Esophagus squamous epithelium (tissue), 5 donors: ENCODE measurements around the gene SLC17A2. TPM values are rescaled to one million over a fixed set of nuclear protein-coding genes. Genes with fewer than 3 reads are reported as not detected.
A peak's percentile ranks its signal among the peaks of the same experiment; 100 is the strongest.

Experiments used
- DNase-seq: peaks from one replicate; lab custom pipeline; 2025; lab: John Stamatoyannopoulos, UW
- H3K27ac ChIP-seq, 4 donors: fragments of 200-600 bp; sonication (generic); one replicate each; pipeline ENCODE4 v1.5.1; 2016 to 2019; ENCODE audit warnings: mild to moderate bottlenecking in 1 of 4
- H3K27me3 ChIP-seq, 4 donors: fragments of 200-600 bp; sonication (generic); 1 replicate in 3 of 4; 2 replicates in 1 of 4; pipeline versions ENCODE4 v1.5.1 to v1.6.0; 2017 to 2021; ENCODE audit warnings: antibody characterized with exemption in 1 of 4
- H3K36me3 ChIP-seq, 3 donors: fragments of 200-600 bp; sonication (generic); one replicate each; pipeline ENCODE4 v1.5.1; 2016 to 2019
- H3K4me1 ChIP-seq, 3 donors: fragments of 200-600 bp; sonication (generic); one replicate each; pipeline ENCODE4 v1.5.1; 2017 to 2019
- H3K4me3 ChIP-seq, 4 donors: fragments of 200-600 bp; sonication (generic); 1 replicate in 3 of 4; 2 replicates in 1 of 4; pipeline ENCODE4 v1.5.1; 2016 to 2019; ENCODE audit warnings: mild to moderate bottlenecking in 2 of 4, moderate library complexity in 1 of 4
- H3K9me3 ChIP-seq, 3 donors: fragments of 200-600 bp; sonication (generic); one replicate each; pipeline ENCODE4 v1.5.1; 2016 to 2019
- POLR2A ChIP-seq, 4 donors: fragments of 450-650 bp; IDR thresholded peaks; one replicate each; pipeline ENCODE4 v1.6.1; 2017; ENCODE audit warnings: antibody characterized with exemption in 4 of 4, mild to moderate bottlenecking in 4 of 4, moderate library complexity in 3 of 4
- WGBS, 2 donors: methylation state at CpG; one replicate each; pipeline ENCODE4 v1.1.5; 2018; 5-methylcytosine and 5-hydroxymethylcytosine counted together
- intact Hi-C: fragments of 100-400 bp; cut with DNase I; formaldehyde crosslinking; loops from one replicate; pipeline ENCODE4 v1.15.0; 2022
- total RNA-seq, 4 donors: library from RNA; depleted of rRNA; stranded (reverse); fragments of >200 nt; gene quantifications; one replicate each; pipeline ENCODE4 v1.1.0, GENCODE V29; 2016
- TF ChIP-seq, protein P1 (sequence below), 6 experiments: fragments of 450-650 bp in 4 of 6; fragments of 200-600 bp in 2 of 6; sonication (generic) in 2 of 6; IDR thresholded peaks; one replicate each; pipeline ENCODE4 v1.5.1; 2016 to 2019; ENCODE audit warnings: antibody characterized with exemption in 6 of 6, mild to moderate bottlenecking in 4 of 6, moderate library complexity in 4 of 6
- donor health status: DM: yes; HTN: yes; CAD: no.

SLC17A2 gene
- total RNA-seq, 4 donors from 2014 or later, result not detected

DNA sequence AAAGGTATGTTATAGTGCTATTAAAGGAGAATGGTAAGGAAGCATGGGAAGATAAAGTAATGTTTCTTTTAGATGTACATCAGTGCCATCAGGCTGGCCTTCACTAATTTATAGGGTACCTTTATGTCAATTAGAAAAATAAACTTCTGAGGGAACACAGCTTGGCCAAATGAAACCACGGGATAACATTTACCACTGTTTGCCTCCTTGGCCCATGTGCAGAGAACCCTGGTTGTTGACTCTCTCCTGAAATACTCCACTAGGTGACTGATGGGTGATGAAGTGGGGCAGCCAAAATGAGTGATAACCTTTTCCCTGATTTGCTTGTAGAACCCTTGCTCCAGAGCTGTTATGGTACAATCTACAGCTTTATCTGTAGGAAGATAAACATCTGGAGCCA lies 41.6 kb upstream of the SLC17A2 start:
- TF ChIP-seq POLR2A (IDR thresholded peaks at IDR 0.05), result no peak
- TF ChIP-seq, protein P1, sequence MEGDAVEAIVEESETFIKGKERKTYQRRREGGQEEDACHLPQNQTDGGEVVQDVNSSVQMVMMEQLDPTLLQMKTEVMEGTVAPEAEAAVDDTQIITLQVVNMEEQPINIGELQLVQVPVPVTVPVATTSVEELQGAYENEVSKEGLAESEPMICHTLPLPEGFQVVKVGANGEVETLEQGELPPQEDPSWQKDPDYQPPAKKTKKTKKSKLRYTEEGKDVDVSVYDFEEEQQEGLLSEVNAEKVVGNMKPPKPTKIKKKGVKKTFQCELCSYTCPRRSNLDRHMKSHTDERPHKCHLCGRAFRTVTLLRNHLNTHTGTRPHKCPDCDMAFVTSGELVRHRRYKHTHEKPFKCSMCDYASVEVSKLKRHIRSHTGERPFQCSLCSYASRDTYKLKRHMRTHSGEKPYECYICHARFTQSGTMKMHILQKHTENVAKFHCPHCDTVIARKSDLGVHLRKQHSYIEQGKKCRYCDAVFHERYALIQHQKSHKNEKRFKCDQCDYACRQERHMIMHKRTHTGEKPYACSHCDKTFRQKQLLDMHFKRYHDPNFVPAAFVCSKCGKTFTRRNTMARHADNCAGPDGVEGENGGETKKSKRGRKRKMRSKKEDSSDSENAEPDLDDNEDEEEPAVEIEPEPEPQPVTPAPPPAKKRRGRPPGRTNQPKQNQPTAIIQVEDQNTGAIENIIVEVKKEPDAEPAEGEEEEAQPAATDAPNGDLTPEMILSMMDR (IDR thresholded peaks at IDR 0.05), result no peak
- Histone ChIP-seq H3K4me3 (no peak overlapping the region), H3K4me1 (peaks cover 6 to 37% (median 14%) of the 10 kb centered on the region in 3 donors), H3K27ac (no peak overlapping the region), H3K36me3 (peaks cover 29 to 98% (median 35%) of the 10 kb centered on the region in 3 donors), H3K27me3 (no peaks in the 10 kb centered on the region), H3K9me3 (no peaks in the 10 kb centered on the region)
- no peak for DNase-seq
- WGBS, 2 donors, result 67% methylated on average over 1 of the region's 1 CpG
- intact Hi-C loops, result no loop called here

DNA sequence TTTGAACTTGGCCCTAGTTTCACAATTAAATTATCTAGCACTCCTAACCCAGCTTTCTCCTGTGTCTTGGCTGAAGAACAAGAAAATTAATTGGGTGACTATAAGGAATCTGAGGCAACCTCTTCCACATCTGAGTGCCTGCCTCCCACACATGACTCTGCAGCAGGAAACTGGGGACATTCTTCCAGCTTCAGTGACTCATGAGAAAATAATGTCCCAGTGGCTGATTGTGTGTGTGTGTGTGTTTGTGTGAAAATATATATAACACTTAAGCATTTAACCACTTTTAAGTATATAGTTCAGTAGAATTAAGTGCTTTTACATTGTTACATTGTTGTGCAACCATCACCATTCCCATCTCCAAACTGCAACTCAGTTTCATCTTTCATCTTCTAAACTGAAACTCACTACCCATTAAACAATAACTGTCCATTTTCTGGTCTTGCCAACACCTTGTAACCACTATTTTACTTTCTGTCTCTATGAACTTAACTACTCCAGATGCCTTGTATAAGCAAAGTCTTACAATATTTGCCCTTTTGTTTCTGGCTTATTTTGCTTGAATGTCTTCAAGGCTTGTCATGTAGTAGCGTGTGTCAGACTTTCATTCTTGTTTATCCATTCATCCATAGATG lies 40.8 kb upstream of the SLC17A2 start:
- Histone ChIP-seq H3K27me3 (no peaks in the 10 kb centered on the region), H3K36me3 (peaks cover 35 to 98% (median 36%) of the 10 kb centered on the region in 3 donors), H3K4me1 (peaks cover 6 to 45% (median 22%) of the 10 kb centered on the region in 3 donors), H3K27ac (peak overlapping the region in 1 of 4 donors; percentile 30), H3K4me3 (no peak overlapping the region), H3K9me3 (no peaks in the 10 kb centered on the region)
- intact Hi-C loops, result no loop called here
- 100% methylated on average over 1 of the region's 1 CpG for WGBS, 2 donors
- DNase-seq, result no peak
- TF ChIP-seq, protein P1 (IDR thresholded peaks at IDR 0.05), result no peak
- TF ChIP-seq POLR2A (IDR thresholded peaks at IDR 0.05), result no peak

DNA sequence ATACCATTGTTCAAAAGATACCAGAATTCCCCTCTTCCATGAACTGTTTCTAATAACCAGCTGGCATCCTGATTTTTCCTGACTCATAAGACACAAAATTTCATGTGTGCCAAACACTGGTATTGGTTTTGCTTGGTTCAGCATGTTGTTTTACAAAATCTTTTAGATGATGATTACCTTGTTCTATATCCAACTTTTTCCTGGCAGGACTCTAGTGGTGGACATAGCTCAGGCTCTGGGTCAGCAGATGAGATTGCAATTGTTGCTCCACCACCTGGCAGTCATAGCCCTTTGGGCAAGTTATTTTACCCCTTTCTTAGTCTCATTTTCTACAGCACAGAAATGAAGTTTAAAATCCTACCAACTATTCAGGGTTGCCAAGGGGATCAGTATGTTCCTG lies 38.3 kb upstream of the SLC17A2 start:
- no peak overlapping the region for H3K4me3 ChIP-seq
- no peak for DNase-seq

DNA sequence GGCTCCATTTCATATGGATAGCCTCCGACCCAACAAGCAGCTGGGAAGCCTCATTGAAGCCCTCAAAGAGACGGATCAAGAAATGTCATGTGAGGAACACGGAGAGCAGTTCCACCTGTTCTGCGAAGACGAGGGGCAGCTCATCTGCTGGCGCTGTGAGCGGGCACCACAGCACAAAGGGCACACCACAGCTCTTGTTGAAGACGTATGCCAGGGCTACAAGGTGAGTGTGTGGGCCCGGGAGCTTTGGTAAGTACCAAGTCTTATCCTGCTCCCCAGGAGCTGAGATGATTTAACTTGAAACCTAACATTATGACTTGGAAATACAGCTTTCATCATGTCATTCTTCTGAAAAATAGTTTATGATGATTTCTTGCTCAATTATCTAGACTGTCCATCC lies 36.2 kb upstream of the SLC17A2 start:
- no peak for DNase-seq
- Histone ChIP-seq H3K27ac (no peak overlapping the region), H3K27me3 (no peaks in the 10 kb centered on the region), H3K9me3 (no peaks in the 10 kb centered on the region), H3K36me3 (peaks cover 18 to 71% (median 19%) of the 10 kb centered on the region in 3 donors), H3K4me1 (peaks cover 13 to 77% (median 51%) of the 10 kb centered on the region in 3 donors), H3K4me3 (peak overlapping the region in 1 of 4 donors; percentile 36)
- TF ChIP-seq, protein P1 (IDR thresholded peaks at IDR 0.05), result no peak
- no peak for TF ChIP-seq POLR2A (IDR thresholded peaks at IDR 0.05)
- intact Hi-C loops, result no loop called here
- 87 to 97% methylated on average over 4 to 7 of the region's 9 CpGs for WGBS, 2 donors

More for the DNA sequence above, 38.3 kb upstream of the SLC17A2 start:
- intact Hi-C loops, result no loop called here
- Histone ChIP-seq H3K9me3 (no peaks in the 10 kb centered on the region), H3K27me3 (no peaks in the 10 kb centered on the region), H3K36me3 (peaks cover 25 to 91% (median 33%) of the 10 kb centered on the region in 3 donors), H3K27ac (no peak overlapping the region), H3K4me1 (peaks cover 6 to 71% (median 46%) of the 10 kb centered on the region in 3 donors)
- TF ChIP-seq, protein P1 (IDR thresholded peaks at IDR 0.05), result no peak
- no peak for TF ChIP-seq POLR2A (IDR thresholded peaks at IDR 0.05)

DNA sequence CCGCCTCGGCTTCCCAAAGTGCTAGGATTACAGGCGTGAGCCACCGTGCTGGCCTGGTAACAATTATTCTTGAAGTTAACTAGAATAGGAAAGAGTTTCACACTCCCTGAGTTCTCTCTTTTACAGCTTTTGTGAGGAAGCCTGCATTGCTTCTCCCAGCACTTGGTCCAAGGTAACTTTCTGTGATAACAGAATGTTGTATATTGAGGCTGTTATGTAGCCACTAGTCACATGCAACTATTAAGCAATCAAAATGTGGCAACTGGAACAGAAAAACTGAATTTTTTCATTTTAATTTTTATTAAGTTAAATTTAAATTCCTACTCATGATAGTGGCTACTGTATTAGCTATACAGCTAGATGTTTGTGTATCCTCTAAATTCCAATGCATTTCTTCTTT lies 34.6 kb upstream of the SLC17A2 start:
- intact Hi-C loops, result no loop called here
- Histone ChIP-seq H3K36me3 (peaks cover 11 to 54% (median 18%) of the 10 kb centered on the region in 3 donors), H3K4me3 (no peak overlapping the region), H3K9me3 (no peaks in the 10 kb centered on the region), H3K4me1 (peaks cover 13 to 69% (median 47%) of the 10 kb centered on the region in 3 donors), H3K27ac (no peak overlapping the region), H3K27me3 (no peaks in the 10 kb centered on the region)
- no peak for DNase-seq
- WGBS, 2 donors, result 78 to 96% methylated on average over 4 of the region's 4 CpGs
- TF ChIP-seq POLR2A (IDR thresholded peaks at IDR 0.05), result no peak
- TF ChIP-seq, protein P1 (IDR thresholded peaks at IDR 0.05), result no peak
